Stimulated activated CD4-positive, alpha-beta T cell treated with anti-CD3 and anti-CD28 coated beads, Interleukin-1b, Interleukin-23, amount 100 ng/mL, for 24 hours (primary cell): ENCODE data around the gene TTC39C.
A peak's percentile ranks its signal among the peaks of the same experiment; 100 is the strongest.

ENCODE experiments used
- DNase-seq, 4 experiments: peaks; one replicate each; pipeline ENCODE4 v3.0.0-alpha.2; 2020; ENCODE audit warnings: low read depth in 4 of 4, low spot score in 1 of 4

The TTC39C gene

GRCh38 chr18:24014062-24014985 lies at the start of gene TTC39C:
TSS of gene TTC39C (plus strand) at chr18:24014754. CDS start at chr18:24014872, 118 bp downstream.
- peak; percentile 57 to 85 (median 68) for DNase-seq

GRCh38 chr18:23966909-23967308 lies 47.6 kb upstream of the TTC39C start:
- no peak for DNase-seq

- DNase-seq = no peak
Measured at GRCh38 chr18:23967321-23968089, 47.0 kb upstream of the TTC39C start.

- DNase-seq = no peak
Measured at GRCh38 chr18:23968638-23969604, 45.6 kb upstream of the TTC39C start.

DNA sequence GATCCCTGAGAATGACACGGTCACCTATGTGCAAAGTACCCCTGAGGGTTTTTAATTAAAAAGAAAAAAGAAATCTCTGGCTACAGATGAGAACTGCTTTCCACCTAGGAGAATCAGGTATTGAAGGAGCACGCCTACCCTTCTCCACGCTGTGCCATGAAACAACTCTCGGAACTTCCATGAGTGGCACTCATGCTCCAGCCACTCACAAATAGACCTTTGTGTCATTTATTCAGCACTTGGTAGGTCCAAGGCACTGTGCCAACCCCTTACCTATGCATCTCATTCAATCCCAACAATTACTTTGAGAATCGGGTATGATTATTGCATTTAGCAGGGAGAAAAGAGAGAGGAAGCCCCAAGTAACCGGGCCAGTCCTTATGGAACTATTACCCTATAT lies 44.9 kb upstream of the TTC39C start:
- DNase-seq = no peak

DNA sequence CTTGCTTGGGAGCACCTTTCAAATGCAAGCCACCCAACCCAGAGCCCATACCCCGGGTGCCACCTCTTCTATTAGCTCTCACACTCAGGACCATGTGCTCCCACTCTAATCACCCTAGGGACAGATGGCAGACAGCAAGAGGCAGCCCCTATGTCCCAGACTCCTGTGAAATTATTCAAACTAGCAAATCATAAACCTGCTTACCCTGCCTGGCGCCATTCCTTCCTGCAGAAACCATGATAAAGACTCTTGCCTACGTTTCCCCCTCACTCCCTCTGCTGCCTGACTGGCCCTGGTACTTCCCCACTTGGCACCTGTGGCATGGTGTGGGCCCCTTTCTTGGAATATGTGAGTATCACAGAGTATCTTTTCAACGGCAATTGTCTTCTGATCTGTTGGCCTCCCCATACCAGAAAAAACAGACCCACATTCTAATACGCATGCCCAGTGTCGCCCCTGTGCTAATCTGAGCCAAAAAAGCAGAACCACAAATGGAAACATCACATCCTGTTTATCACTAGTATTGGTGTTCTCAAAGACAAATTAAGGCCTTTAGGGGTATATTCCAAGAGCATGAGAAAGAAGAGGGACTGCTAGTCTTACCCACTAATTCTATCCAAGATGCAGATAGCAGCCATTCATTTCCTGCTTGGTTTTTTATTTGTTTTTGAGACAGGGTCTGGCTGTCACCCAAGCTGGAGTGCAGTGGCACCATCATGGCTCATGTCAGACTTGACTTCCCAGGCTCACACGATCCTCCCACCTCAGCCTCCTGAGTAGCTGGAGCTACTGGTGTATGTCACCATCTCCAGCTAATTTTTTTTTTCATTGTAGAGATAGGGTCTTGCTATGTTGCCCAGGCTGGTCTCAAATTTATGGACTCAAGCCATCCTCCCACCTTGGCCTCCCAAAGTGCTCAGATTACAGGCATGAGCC lies 44.1 kb upstream of the TTC39C start:
- DNase-seq = peak in 1 of 4 experiments; percentile 26

- DNase-seq = no peak
Measured at GRCh38 chr18:23971097-23971440, 43.5 kb upstream of the TTC39C start.

DNA sequence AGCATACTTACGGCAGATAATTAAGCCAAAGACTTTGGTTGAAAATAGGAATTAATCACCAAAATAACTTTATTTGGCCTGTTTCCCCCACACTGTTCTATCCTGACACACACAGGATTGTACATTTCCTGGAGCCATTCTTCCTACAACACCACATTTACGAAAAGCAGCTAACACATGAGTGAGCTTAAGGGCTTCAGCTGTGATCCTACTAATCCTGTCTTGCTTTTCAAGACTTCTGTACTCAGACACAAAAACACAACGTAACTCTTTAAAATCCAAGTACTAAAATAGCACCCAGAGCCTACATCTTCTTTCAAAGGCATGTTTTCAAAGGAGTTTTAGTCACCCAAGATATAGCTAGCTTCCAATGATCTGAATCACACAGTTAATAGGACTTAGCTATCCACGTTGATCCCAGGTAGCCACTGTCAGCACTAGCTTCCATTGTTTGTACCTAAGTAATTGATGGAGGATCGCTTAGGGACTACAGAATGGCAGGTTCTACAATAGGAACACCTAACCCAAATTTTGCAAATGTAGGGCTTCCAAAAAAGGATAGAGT lies 42.8 kb upstream of the TTC39C start:
- no peak for DNase-seq

GRCh38 chr18:23972453-23972852 lies 42.1 kb upstream of the TTC39C start:
- no peak for DNase-seq

- DNase-seq = no peak
Measured at GRCh38 chr18:23977103-23977502, 37.5 kb upstream of the TTC39C start.

GRCh38 chr18:23977719-23978483 lies 36.7 kb upstream of the TTC39C start:
- no peak for DNase-seq

DNA sequence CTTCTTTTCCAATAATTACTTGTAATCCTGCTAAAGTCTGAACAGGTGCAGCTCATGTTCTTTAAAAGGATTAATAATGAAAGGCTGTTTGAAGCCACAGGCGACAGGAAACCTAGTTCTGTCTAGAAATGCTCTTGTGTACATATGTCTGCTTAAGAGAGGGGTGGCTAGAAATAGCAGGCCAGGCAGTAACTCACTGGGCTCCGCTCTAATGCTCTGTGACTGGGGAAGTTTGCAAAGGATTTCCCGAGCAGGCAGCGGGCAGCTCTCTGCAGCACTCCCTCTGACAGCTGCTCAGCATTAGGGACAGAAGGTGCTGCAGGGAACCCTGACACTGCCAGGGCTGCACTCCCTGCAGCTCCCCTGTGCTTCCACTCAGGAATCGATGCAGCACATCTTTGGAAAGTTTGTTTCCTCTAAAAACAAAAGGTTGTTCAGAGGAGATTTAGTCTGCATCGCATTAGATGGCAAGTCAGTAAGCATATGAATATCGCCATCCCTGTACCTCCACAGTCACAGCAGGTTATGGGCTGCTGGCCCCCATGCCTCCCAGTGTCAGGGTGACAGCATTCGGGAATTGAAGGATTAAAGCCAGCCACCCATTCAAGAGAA lies 33.1 kb upstream of the TTC39C start:
- DNase-seq = no peak

DNA sequence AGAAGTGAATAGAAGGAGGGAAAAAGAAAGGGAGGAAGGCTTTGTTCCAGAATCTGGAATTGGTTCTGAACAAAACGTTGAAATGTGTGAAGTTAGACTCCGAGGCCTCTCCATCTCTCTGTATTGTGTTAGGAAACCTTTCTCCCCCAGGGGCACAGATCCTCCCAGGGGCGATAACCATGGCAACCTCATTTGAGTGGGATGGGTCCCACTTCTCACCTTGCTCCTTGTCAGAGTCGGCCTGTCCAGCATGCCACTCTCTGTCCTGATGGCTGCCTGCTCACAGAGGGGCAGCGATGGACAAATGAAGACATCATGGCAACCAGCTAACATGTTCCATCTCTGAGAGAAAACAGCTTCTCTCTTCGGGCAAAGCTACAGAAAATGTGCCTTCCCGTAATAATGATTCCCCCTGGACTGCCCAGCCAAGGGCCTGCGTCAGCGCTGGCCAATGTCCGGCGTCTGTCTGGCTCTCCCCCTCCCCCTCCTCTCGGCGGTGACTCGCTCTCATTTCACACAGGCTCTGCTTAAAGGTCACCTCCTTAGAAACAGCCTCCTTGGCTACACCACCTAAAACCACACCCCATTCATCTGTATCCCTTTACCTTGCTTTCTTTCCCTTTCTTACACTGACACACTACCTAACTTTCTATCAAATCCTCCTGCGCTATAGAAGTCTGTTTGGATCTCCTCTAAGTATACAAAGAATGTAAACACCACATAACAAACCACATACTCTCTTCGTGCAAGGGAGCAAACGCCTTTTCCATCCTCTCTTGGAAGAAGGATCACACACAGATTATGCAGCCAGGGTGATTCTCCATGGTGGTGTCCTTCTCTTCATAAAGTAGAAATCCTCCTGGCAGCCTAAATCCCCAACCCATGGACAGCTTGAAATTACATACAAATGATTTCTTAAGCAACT lies 32.1 kb upstream of the TTC39C start:
- no peak for DNase-seq

- no peak for DNase-seq
Measured at GRCh38 chr18:23983112-23983511, 31.4 kb upstream of the TTC39C start.

- no peak for DNase-seq
Measured at GRCh38 chr18:23986600-23987359, 27.8 kb upstream of the TTC39C start.
